NCI-H1105 (cell line): ENCODE data around the gene RARG.
A peak's percentile ranks its signal among the peaks of the same experiment; 100 is the strongest.

Source experiments
- DNase-seq: peaks from one replicate; lab custom pipeline; 2025; lab: John Stamatoyannopoulos, UW

Gene RARG

GRCh38 chr12:53223389-53224060 lies 8.5 kb downstream of the RARG start:
- no peak for DNase-seq

- no peak for DNase-seq
Measured at GRCh38 chr12:53222806-53223261, 9.2 kb downstream of the RARG start.

- DNase-seq, result no peak
Measured at GRCh38 chr12:53222170-53222721, 9.8 kb downstream of the RARG start.

- no peak for DNase-seq
Measured at GRCh38 chr12:53221203-53222080, 10.6 kb downstream of the RARG start.

GRCh38 chr12:53220694-53221202 lies 11.3 kb downstream of the RARG start:
- peak; percentile 32 for DNase-seq

- DNase-seq, result no peak
Measured at GRCh38 chr12:53219956-53220693, 11.9 kb downstream of the RARG start.

- DNase-seq, result no peak
Measured at GRCh38 chr12:53219292-53219955, 12.6 kb downstream of the RARG start.

- DNase-seq, result no peak
Measured at GRCh38 chr12:53218551-53219291, 13.3 kb downstream of the RARG start.

- DNase-seq, result no peak
Measured at GRCh38 chr12:53217931-53218307, 14.1 kb downstream of the RARG start.

- DNase-seq, result no peak
Measured at GRCh38 chr12:53217051-53217930, 14.7 kb downstream of the RARG start.

GRCh38 chr12:53215497-53215896 lies 16.5 kb downstream of the RARG start:
- no peak for DNase-seq

GRCh38 chr12:53214687-53215455 lies 17.1 kb downstream of the RARG start:
- no peak for DNase-seq

GRCh38 chr12:53214221-53214620 lies 17.8 kb downstream of the RARG start:
- no peak for DNase-seq

GRCh38 chr12:53213348-53213747 lies 18.7 kb downstream of the RARG start:
- peak; percentile 60 for DNase-seq

- no peak for DNase-seq
Measured at GRCh38 chr12:53212931-53213330, 19.1 kb downstream of the RARG start.

GRCh38 chr12:53211476-53212381 lies 20.3 kb downstream of the RARG start:
- DNase-seq, result no peak

- no peak for DNase-seq
Measured at GRCh38 chr12:53210843-53211242, 21.2 kb downstream of the RARG start.

- no peak for DNase-seq
Measured at GRCh38 chr12:53208877-53209463, 23.0 kb downstream of the RARG start.
